Lower leg skin (tissue), 3 donors: Measurements from ENCODE around the gene MPRIP.

Experiments
- CTCF ChIP-seq, 3 donors: fragments of 450-650 bp; IDR thresholded peaks; one replicate each; pipeline ENCODE4 v1.5.1; 2016; ENCODE audit warnings: antibody characterized with exemption in 3 of 3, mild to moderate bottlenecking in 3 of 3, moderate library complexity in 2 of 3
- POLR2A ChIP-seq, 2 donors: fragments of 450-650 bp; IDR thresholded peaks; one replicate each; pipeline ENCODE4 v1.6.1; 2016 to 2017; ENCODE audit warnings: antibody characterized with exemption in 2 of 2, mild to moderate bottlenecking in 1 of 2, moderate library complexity in 1 of 2

- no peak for TF ChIP-seq CTCF (IDR thresholded peaks at IDR 0.05)
- no peak for TF ChIP-seq POLR2A (IDR thresholded peaks at IDR 0.05)
Observed at GRCh38 chr17:17073030-17073564, 30.8 kb downstream of the MPRIP start.
